Left ventricle myocardium inferior (tissue), 1 donor: ENCODE measurements around the gene NAP1L4. TPM values are rescaled to one million over a fixed set of nuclear protein-coding genes. Genes with fewer than 3 reads are reported as not detected.
A peak's percentile ranks its signal among the peaks of the same experiment; 100 is the strongest.

Experiments
- DNase-seq: peaks from one replicate; pipeline ENCODE4 v3.0.0-alpha.2; 2020
- H3K27ac ChIP-seq: fragments of 200-600 bp; replicated peaks from 2 replicates; pipeline ENCODE4 v1.8.0; 2021
- H3K27me3 ChIP-seq: fragments of 200-600 bp; 2 replicates; pipeline ENCODE4 v1.8.0; 2021; ENCODE audit warnings: low read depth
- H3K36me3 ChIP-seq: fragments of 200-600 bp; 2 replicates; pipeline ENCODE4 v1.8.0; 2021
- H3K4me1 ChIP-seq: fragments of 200-600 bp; 2 replicates; pipeline ENCODE4 v1.8.0; 2021
- H3K4me3 ChIP-seq: fragments of 200-600 bp; 2 replicates; pipeline ENCODE4 v1.8.0; 2021; ENCODE audit warnings: mild to moderate bottlenecking, moderate library complexity
- H3K9me3 ChIP-seq: fragments of 200-600 bp; replicated peaks from 2 replicates; pipeline ENCODE4 v1.8.0; 2021
- CTCF ChIP-seq: fragments of 200-600 bp; IDR thresholded peaks from 2 replicates; pipeline ENCODE4 v1.8.0; 2021; ENCODE audit warnings: antibody characterized with exemption, mild to moderate bottlenecking, borderline replicate concordance
- intact Hi-C: fragments of 100-400 bp; cut with micrococcal nuclease; formaldehyde crosslinking; loops from one replicate; pipeline ENCODE4 v1.11.0; 2022
- long read RNA-seq: library from polyadenylated mRNA; unstranded; transcript quantifications from one replicate; pipeline ENCODE4 v2.0.0, GENCODE V29; 2021
- total RNA-seq: library from RNA; stranded (reverse); fragmentation: NEBNext Ultra II Directional; extraction: Animal tissue kit (Norgen Biotek cat#: 25700); gene quantifications from one replicate; pipeline ENCODE4 v1.2.1, GENCODE V29; 2021
- donor health status: DM: no; HTN: yes; CAD: no; lungs with severe emphysema.

The NAP1L4 gene
- 175 TPM for total RNA-seq
- long read RNA-seq, transcript NAP1L4-222 (15 exons, 2,479 nt), result major isoform, 144 of 430 reads
- long read RNA-seq, transcript NAP1L4-201 (16 exons, 2,511 nt), result minor isoform, 72 of 430 reads
- long read RNA-seq, partial matches to known transcripts, result 9 of 430 reads
- long read RNA-seq, other reads (novel, unspliced or antisense), result 203 of 430 reads

- H3K9me3 ChIP-seq, result no peaks in the 10 kb centered on the region
- H3K27me3 ChIP-seq, result no peaks in the 10 kb centered on the region
- H3K4me3 ChIP-seq, result peak within 1 kb of the TSS; percentile 90
- H3K27ac ChIP-seq, result peak within 1 kb of the TSS; percentile 94
- intact Hi-C loops, result no loop called here
- TF ChIP-seq CTCF, result no peak
- DNase-seq, result peak; percentile 96
- no peaks in the 10 kb centered on the region for H3K36me3 ChIP-seq
- H3K4me1 ChIP-seq, result peaks cover 52% of the 10 kb centered on the region
Measured at GRCh38 chr11:2992234-2992996, at the start of gene NAP1L4. NAP1L4 (minus strand) TSS chr11:2992329; CDS start chr11:2979220, 13,109 bp downstream.

GRCh38 chr11:3040881-3041280 is 48.8 kb upstream of the NAP1L4 start:
- no peak for TF ChIP-seq CTCF
- H3K9me3 ChIP-seq, result no peaks in the 10 kb centered on the region
- H3K27me3 ChIP-seq, result no peaks in the 10 kb centered on the region
- intact Hi-C loops, result no loop called here
- peaks cover 62% of the 10 kb centered on the region for H3K36me3 ChIP-seq
- no peak overlapping the region for H3K4me3 ChIP-seq
- DNase-seq, result no peak
- H3K27ac ChIP-seq, result no peak overlapping the region
- H3K4me1 ChIP-seq, result peaks cover 57% of the 10 kb centered on the region

GRCh38 chr11:3037945-3038271 is 45.8 kb upstream of the NAP1L4 start:
- no peaks in the 10 kb centered on the region for H3K9me3 ChIP-seq
- peaks cover 39% of the 10 kb centered on the region for H3K4me1 ChIP-seq
- H3K4me3 ChIP-seq, result no peak overlapping the region
- no peaks in the 10 kb centered on the region for H3K27me3 ChIP-seq
- H3K27ac ChIP-seq, result peak overlapping the region; percentile 26
- no peak for TF ChIP-seq CTCF
- H3K36me3 ChIP-seq, result peaks cover 69% of the 10 kb centered on the region
- intact Hi-C loops, result loop anchor here (5.0 to 10.0 kb wide), 2 partner anchors 54 to 177 kb away; partner anchors contain the start of gene MRGPRG
- no peak for DNase-seq

- H3K27me3 ChIP-seq, result no peaks in the 10 kb centered on the region
- peak; percentile 80 for DNase-seq
- peaks cover 69% of the 10 kb centered on the region for H3K36me3 ChIP-seq
- H3K4me1 ChIP-seq, result peaks cover 33% of the 10 kb centered on the region
- H3K9me3 ChIP-seq, result no peaks in the 10 kb centered on the region
- no peak overlapping the region for H3K4me3 ChIP-seq
- peak overlapping the region; percentile 26 for H3K27ac ChIP-seq
- peak; percentile 86 for TF ChIP-seq CTCF
- intact Hi-C loops, result loop anchor here (5.0 to 10.0 kb wide), 2 partner anchors 55 to 178 kb away; partner anchors contain the start of gene MRGPRG
Measured at GRCh38 chr11:3037040-3037944, 45.2 kb upstream of the NAP1L4 start.

- Histone ChIP-seq H3K4me1 (peaks cover 25% of the 10 kb centered on the region), H3K27me3 (no peaks in the 10 kb centered on the region), H3K27ac (peak overlapping the region; percentile 26), H3K36me3 (peaks cover 69% of the 10 kb centered on the region), H3K4me3 (no peak overlapping the region), H3K9me3 (no peaks in the 10 kb centered on the region)
- intact Hi-C loops, result loop anchor here (5.0 to 10.0 kb wide), 2 partner anchors 56 to 178 kb away; partner anchors contain the start of gene MRGPRG
- DNase-seq, result no peak
- TF ChIP-seq CTCF, result no peak
Measured at GRCh38 chr11:3036419-3036818, 44.3 kb upstream of the NAP1L4 start.
